SJCRH30 (cell line): ENCODE results near the gene RGL3. TPM values are rescaled to one million over a fixed set of nuclear protein-coding genes. Genes with fewer than 3 reads are reported as not detected.

ENCODE experiments used
- DNase-seq, 2 experiments: peaks; one replicate each; pipeline ENCODE4 v3.0.0-alpha.2; 2015 to 2020
- H3K27ac ChIP-seq: fragments of 250-450 bp; sonication (Bioruptor Pico); 2 replicates; pipeline ENCODE4 v1.5.1; 2020; ENCODE audit warnings: mild to moderate bottlenecking, moderate library complexity
- H3K27me3 ChIP-seq: fragments of 250-450 bp; sonication (Bioruptor Pico); 2 replicates; pipeline ENCODE4 v1.5.1; 2020; ENCODE audit warnings: mild to moderate bottlenecking, moderate library complexity
- H3K36me3 ChIP-seq: fragments of 250-450 bp; sonication (Bioruptor Pico); 2 replicates; pipeline ENCODE4 v1.5.1; 2020; ENCODE audit warnings: mild to moderate bottlenecking, moderate library complexity
- H3K4me1 ChIP-seq: fragments of 250-450 bp; sonication (Bioruptor Pico); 2 replicates; pipeline ENCODE4 v1.5.1; 2020; ENCODE audit warnings: mild to moderate bottlenecking, moderate library complexity
- H3K4me3 ChIP-seq: fragments of 250-450 bp; sonication (Bioruptor Pico); 2 replicates; pipeline ENCODE4 v1.5.1; 2020; ENCODE audit warnings: mild to moderate bottlenecking, moderate library complexity
- H3K9me3 ChIP-seq: fragments of 250-450 bp; sonication (Bioruptor Pico); replicated peaks from 2 replicates; pipeline ENCODE4 v1.5.1; 2020; ENCODE audit warnings: mild to moderate bottlenecking, moderate library complexity
- total RNA-seq: library from RNA; depleted of rRNA; stranded (reverse); fragments of >200 nt; shearing (Covaris generic); gene quantifications from 2 replicates; pipeline ENCODE4 v1.2.3, GENCODE V29; 2014

Gene RGL3
- total RNA-seq, 1 experiment from 2014 or later = not detected

DNA sequence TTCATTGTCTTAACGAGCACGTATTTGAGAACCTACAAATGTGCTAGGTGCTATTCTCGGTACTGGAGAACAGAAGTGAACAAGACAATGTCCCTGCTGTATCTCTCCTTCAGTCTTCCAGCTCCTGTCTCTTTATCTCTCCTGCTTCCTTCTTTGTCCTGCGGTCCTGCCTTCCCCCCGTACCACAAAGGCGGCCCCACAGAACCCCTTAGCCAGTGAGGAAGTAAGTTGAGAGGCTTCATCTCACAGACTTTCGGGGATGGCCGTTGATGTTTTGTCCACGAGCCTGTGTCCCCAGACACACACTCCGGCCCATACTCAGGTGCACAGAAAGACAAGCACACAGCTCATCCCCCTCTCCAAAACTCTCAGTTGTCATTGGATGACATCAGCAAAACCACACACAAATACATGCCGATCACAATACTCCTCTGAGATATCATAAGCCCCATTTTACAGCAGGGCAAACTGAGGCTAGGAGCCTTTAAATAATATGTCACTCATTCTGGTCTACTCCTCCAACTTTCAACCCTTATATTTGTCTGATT is 45.2 kb downstream of the RGL3 start:
- H3K4me1 ChIP-seq = no peaks in the 10 kb centered on the region
- no peaks in the 10 kb centered on the region for H3K36me3 ChIP-seq
- H3K27me3 ChIP-seq = no peaks in the 10 kb centered on the region
- no peaks in the 10 kb centered on the region for H3K9me3 ChIP-seq
- peak overlapping the region; percentile 73 for H3K4me3 ChIP-seq
- no peak overlapping the region for H3K27ac ChIP-seq
- DNase-seq = no peak

DNA sequence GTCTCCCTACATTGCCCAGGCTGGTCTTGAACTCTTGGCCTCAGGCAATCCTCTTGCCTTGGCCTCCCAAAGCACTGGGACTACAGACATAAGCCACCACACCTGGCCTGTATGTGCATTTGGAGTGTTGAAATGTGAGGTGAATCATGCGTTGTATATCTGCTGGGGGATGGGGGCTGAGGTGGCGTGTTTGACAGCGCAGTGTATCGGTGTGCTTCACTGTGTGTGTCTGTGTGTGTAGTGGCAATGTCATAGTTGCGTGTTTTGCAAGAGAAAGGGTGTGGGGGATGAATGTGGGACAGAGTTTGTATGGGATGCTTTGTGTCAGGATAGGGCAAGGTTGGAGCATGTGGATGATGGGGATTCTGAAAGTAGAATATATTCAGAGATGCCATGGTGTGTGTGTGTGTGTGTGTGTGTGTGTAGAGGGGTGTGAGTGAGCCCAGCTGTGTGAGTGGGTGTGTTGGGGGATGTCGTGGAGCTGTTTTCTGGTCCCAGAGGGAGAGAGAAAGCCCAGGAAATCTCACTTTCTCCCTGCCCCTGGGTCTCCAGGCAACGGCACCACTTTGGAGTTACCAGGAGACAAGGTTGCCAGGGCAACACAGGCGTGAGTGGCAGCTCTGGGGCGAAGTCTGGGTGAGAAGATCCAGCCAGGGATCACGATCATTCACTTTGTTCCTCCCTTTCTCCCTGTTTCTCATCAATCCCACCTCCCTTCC is 45.8 kb downstream of the RGL3 start:
- Histone ChIP-seq H3K27me3 (no peaks in the 10 kb centered on the region), H3K4me1 (no peaks in the 10 kb centered on the region), H3K27ac (no peak overlapping the region), H3K9me3 (no peaks in the 10 kb centered on the region), H3K36me3 (no peaks in the 10 kb centered on the region), H3K4me3 (no peak overlapping the region)
- DNase-seq = no peak

DNA sequence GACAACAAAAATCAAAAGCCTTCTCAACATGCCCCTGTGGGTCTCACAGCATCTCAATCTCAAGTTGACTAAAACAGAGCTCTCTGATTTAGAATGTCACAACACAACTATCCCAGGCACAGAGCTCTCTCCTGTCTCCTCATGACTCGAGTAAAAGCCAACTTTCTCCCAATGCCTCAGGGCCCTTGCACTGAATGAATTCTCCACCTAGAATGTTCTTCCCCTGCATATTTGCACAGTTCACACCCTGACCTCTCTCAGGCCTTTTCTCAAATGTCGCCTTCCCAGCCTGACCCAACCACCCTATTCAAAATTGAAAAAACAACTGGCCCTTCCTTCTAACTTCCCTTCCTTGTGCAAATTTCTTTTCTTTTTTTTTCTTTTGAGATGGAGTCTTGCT is 48.4 kb downstream of the RGL3 start:
- Histone ChIP-seq H3K4me1 (no peaks in the 10 kb centered on the region), H3K36me3 (no peaks in the 10 kb centered on the region), H3K4me3 (no peak overlapping the region), H3K27ac (no peak overlapping the region), H3K9me3 (no peaks in the 10 kb centered on the region), H3K27me3 (no peaks in the 10 kb centered on the region)
- no peak for DNase-seq

DNA sequence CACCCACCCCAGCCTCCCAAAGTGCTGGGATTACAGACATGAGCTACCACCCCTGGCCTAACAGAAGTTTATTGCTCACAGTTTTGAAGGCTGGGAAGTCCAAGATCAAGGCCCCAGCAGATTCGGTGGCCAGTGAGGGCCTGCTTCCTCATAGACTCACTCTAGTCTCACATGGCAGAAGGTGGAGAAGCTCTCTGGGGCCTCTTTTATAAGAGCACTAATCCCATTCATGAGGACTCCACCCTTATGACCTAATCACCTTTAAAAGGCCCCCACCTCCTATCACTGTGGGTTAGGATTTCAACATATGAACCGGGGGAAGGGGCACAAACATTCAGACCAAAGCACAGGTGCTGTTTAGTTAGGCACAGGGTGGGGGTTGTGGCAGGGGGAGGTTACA is 51.6 kb downstream of the RGL3 start:
- no peak overlapping the region for H3K27ac ChIP-seq
- no peaks in the 10 kb centered on the region for H3K27me3 ChIP-seq
- no peaks in the 10 kb centered on the region for H3K9me3 ChIP-seq
- DNase-seq = no peak
- H3K4me3 ChIP-seq = no peak overlapping the region
- H3K36me3 ChIP-seq = no peaks in the 10 kb centered on the region
- no peaks in the 10 kb centered on the region for H3K4me1 ChIP-seq

DNA sequence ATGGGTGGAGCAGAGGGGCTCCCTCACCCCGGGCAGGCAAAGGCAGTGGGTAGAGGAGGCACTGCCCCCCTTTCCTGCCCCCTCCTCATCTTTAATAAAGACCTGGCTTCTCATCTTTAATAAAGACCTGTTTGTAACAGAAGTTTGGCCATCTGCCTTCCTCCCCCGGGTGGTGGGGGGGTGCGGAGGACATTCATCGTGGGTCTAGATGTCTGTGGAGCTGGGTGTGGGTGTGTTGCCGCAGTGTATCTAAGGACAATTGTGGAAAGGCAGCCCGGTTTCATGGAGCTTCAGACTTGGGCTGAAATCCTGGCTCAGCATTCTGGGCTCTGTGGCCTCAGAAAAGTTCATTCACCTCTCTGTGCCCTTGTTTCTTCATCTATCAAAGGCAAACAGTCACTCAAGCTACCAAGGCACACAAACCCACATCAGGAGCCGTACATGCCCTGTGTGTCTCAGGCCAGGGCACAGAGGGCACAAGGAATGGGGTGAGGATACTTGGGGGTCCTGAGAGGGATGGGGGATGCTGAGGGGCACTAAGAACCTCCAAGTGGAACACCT is 53.5 kb downstream of the RGL3 start:
- no peaks in the 10 kb centered on the region for H3K27me3 ChIP-seq
- DNase-seq = no peak
- no peak overlapping the region for H3K27ac ChIP-seq
- no peaks in the 10 kb centered on the region for H3K9me3 ChIP-seq
- no peak overlapping the region for H3K4me3 ChIP-seq
- no peaks in the 10 kb centered on the region for H3K4me1 ChIP-seq
- no peaks in the 10 kb centered on the region for H3K36me3 ChIP-seq

DNA sequence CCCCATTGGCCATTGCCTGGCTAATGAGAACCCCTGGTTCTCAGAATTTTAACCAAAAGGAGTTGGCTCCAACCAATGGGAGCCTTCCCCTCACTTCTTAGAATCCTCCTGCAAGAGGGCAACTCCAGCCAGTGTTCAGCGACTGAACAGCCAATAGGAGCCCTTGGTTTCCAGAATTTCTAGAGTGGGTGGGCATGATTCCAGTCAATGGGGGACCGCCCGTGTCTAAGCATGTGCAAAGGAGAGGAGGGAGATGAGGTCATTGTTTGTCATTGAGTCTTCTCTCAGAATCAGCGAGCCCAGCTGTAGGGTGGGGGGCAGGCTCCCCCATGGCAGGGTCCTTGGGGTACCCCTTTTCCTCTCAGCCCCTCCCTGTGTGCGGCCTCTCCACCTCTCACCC is 54.2 kb downstream of the RGL3 start:
- Histone ChIP-seq H3K9me3 (no peaks in the 10 kb centered on the region), H3K4me3 (no peak overlapping the region), H3K27me3 (no peaks in the 10 kb centered on the region), H3K36me3 (no peaks in the 10 kb centered on the region), H3K27ac (no peak overlapping the region), H3K4me1 (no peaks in the 10 kb centered on the region)
- no peak for DNase-seq

DNA sequence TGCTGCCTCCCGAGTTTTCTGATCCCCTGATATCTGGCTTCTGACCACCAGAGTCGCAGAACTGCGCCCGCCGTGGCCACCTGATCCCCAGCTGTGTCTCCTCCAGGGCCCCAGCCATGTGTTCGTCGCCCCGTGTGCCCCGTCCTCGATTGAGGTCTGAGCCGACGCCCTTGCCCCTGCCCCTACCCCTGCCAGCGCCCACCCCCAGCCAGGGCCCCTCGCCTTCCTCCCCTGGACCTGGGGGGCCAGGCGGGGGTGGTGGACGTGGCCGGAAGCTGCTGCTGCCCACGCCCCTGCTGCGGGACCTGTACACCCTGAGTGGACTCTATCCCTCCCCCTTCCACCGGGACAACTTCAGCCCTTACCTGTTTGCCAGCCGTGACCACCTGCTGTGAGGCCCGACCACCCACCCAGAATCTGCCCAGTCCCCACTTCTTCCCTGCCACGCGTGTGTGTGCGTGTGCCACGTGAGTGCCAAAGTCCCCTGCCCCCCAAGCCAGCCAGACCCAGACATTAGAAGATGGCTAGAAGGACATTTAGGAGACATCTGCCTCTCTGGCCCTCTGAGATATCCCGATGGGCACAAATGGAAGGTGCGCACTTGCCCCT is 54.7 kb downstream of the RGL3 start:
- H3K27me3 ChIP-seq = no peaks in the 10 kb centered on the region
- no peaks in the 10 kb centered on the region for H3K4me1 ChIP-seq

DNA sequence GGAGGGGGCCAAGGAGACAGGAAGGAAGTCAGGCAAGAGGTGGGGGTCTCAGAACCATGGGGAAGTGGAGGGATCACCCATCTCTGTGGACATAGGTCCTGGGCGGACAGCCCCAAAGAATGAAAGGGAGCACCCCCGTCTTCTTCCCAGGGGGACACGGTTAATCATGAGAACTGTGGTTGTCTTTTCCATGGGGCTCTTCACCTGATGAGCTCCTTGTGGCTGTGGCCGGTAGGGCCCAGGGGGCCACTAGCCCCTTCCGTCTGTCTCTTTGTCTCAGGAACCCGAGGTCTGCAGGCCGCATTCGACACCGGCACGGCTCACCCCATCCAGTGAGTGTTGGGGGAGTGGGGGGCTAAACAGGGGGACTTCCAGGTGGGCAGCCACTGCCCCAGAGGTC is 55.2 kb downstream of the RGL3 start:
- Histone ChIP-seq H3K9me3 (no peaks in the 10 kb centered on the region), H3K27me3 (no peaks in the 10 kb centered on the region), H3K27ac (no peak overlapping the region), H3K4me1 (no peaks in the 10 kb centered on the region), H3K36me3 (no peaks in the 10 kb centered on the region), H3K4me3 (no peak overlapping the region)
- DNase-seq = no peak

More for the DNA sequence above, 54.7 kb downstream of the RGL3 start:
- Histone ChIP-seq H3K4me3 (no peak overlapping the region), H3K36me3 (no peaks in the 10 kb centered on the region), H3K27ac (no peak overlapping the region), H3K9me3 (no peaks in the 10 kb centered on the region)
- DNase-seq = no peak

DNA sequence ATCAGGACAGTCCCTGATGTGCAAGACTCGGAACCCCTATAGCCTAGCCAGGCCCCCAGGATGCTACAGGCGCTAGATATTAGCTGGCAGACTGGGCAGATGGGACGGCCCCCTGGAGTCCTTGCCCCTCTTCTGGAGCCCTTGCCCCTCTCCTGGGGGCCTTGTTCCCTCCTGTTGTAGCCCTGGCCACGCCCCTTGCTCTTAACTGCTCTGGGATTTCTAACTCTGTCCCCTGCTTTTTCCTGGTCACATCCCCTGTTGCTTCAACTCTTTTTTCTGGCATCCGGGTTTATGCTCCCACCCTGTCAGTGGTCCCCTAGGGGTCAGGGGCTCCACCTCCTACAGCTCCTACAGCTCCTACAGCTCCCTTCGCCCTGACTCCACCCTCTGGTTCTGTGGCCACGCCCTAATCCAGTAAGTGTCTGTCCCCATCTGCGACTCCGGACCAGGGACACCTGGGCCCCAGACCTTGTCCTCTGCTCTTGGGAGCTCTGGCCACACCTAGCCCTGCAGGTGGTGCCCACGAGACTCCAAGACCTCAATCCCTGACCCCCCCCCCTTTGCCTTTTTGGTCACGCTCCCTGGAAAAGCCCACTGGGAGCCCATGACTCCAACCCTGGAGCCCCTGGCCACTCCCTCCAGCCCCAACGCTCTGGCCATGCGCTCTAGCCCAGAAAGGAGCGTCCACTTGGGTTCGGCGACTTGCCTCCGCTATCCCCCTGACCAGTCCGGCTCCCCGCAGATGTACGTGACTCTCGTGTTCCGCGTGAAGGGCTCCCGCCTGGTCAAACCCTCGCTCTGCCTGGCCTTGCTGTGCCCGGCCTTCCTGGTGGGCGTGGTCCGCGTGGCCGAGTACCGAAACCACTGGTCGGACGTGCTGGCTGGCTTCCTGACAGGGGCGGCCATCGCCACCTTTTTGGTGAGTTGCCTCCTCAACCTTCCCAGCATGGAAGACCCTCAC is 57.1 kb downstream of the RGL3 start:
- H3K27me3 ChIP-seq = no peaks in the 10 kb centered on the region
- H3K4me3 ChIP-seq = no peak overlapping the region
- H3K27ac ChIP-seq = no peak overlapping the region
- no peaks in the 10 kb centered on the region for H3K4me1 ChIP-seq
- no peaks in the 10 kb centered on the region for H3K36me3 ChIP-seq
- no peak for DNase-seq
- H3K9me3 ChIP-seq = no peaks in the 10 kb centered on the region

DNA sequence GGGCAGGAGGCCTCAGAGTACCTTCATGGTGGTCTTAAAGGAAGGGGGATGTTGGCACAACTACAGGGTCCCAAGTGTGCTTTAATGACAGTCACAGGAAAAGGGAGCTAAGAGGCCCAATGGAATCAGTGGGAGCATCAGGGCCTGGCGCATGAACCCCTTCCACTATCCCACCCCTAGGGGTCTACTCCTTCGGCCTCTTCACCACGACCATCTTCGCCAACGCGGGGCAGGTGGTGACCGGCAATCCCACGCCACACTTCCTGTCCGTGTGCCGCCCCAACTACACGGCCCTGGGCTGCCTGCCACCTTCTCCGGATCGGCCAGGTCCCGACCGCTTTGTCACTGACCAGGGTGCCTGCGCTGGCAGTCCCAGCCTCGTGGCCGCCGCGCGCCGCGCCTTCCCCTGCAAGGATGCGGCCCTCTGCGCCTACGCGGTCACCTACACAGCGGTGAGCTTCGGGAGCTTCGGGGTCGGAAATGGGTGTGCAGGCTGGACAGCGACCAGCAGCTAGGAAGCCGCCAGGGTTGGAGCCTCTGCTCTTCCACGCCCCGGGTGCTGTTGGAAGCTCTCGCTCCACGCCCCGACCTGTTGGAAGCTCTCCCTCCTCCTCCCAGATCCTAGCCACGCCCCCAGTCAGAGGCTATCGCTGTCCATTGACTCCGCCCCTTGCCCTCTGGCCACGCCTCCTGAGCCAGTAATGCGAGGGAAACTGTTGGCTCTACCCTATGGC is 57.9 kb downstream of the RGL3 start:
- H3K4me3 ChIP-seq = no peak overlapping the region
- H3K4me1 ChIP-seq = no peaks in the 10 kb centered on the region
- no peaks in the 10 kb centered on the region for H3K36me3 ChIP-seq
- no peak overlapping the region for H3K27ac ChIP-seq
- H3K27me3 ChIP-seq = no peaks in the 10 kb centered on the region
- no peak for DNase-seq
- no peaks in the 10 kb centered on the region for H3K9me3 ChIP-seq

DNA sequence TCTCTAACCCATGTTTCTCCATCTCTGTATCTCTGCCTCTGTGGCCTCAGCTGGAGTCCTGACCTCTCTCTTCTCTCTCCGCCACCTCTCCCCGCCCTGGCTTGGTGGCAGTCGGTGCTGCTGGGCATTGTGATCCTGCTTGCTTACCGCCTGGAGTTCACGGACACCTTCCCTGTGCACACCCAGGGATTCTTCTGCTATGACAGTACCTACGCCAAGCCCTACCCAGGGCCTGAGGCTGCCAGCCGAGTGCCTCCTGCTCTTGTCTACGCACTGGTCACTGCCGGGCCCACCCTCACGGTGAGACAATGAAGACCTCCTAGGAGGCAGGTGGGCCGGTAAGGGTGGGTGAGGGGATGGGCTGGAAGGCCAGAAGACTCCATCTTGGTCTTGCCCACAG is 59.7 kb downstream of the RGL3 start:
- Histone ChIP-seq H3K9me3 (no peaks in the 10 kb centered on the region), H3K27ac (no peak overlapping the region), H3K36me3 (no peaks in the 10 kb centered on the region), H3K4me1 (no peaks in the 10 kb centered on the region), H3K4me3 (no peak overlapping the region), H3K27me3 (no peaks in the 10 kb centered on the region; the same call in 1 of the 2 replicates)
- no peak for DNase-seq

DNA sequence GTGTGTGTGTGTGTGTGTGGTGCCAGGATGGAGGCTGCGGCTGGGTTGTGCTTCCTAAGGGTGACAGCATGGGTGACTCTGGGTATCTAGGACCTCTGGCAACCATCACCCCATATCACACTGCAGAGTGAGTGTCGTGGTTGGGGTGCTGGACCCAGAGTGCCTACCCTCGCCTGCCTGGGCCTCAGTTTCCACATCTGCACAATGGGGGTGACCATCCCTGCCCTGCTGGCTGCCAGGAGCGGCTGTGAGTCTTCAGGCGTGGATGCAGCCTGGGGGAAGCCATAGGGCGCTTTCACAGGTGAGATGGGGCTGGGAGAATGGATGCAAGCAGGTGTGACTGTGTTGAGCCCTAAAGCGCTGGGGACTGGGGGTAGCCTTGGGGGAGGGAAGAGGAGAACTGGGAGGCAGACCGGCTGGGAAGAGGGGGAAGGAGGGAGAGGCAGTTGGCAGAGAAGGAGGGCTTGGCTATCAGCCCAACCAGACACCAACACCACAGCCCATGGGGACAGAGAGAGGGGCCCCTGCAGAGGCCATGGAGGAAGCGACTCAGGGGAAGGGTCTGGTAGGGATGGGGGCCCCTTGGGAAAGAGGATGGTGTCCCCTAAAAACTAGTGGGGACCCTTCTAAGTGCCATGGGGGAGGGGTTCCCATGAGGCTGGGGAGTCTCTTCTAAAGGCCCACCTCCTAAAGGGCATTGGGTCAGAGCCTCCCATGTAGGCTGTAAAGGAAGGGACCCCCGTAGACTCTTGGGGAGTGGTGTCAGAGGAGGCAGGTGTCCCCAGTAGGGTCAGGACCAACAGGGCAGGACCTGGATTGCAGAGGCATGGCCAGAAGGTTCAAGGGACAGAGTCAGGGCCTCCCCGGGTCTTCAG is 62.2 kb downstream of the RGL3 start:
- no peaks in the 10 kb centered on the region for H3K4me1 ChIP-seq

DNA sequence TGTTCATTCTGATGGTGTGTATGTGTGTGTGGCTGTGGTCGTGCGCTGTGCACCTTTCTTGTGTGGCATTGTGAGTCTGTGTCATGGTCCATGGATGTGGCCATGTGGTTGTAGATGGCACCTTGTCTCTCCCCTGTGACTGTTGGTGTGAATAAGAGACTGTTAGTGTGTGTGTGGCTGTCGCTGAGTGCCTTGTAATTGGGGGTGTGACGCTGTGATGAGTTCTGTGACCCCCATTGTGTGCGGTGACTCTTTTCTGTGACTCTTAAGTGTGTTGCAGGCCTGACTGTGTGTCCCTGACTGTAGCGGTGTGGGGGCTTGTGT is 63.1 kb downstream of the RGL3 start:
- Histone ChIP-seq H3K9me3 (no peaks in the 10 kb centered on the region), H3K36me3 (no peaks in the 10 kb centered on the region), H3K27ac (no peak overlapping the region), H3K4me1 (no peaks in the 10 kb centered on the region), H3K27me3 (no peaks in the 10 kb centered on the region; the same call in 1 of the 2 replicates), H3K4me3 (no peak overlapping the region)
- no peak for DNase-seq

More for the DNA sequence above, 62.2 kb downstream of the RGL3 start:
- no peak overlapping the region for H3K27ac ChIP-seq
- H3K9me3 ChIP-seq = no peaks in the 10 kb centered on the region
- DNase-seq = no peak
- H3K27me3 ChIP-seq = no peaks in the 10 kb centered on the region; the same call in 1 of the 2 replicates
- no peaks in the 10 kb centered on the region for H3K36me3 ChIP-seq
- no peak overlapping the region for H3K4me3 ChIP-seq
